GM18520 (cell line): ENCODE results near the gene GNAO1.

ENCODE experiments used
- ATAC-seq: cut with Tn5 transposase; IDR thresholded peaks from one replicate; pipeline ENCODE4 v1.9.1; 2021; ENCODE audit not compliant: unreplicated experiment

Gene GNAO1

GRCh38 chr16:56331915-56332314 lies 140.6 kb downstream of the GNAO1 start:
- ATAC-seq, result no peak

GRCh38 chr16:56332464-56333079 lies 141.3 kb downstream of the GNAO1 start:
- no peak for ATAC-seq

GRCh38 chr16:56334761-56335160 lies 143.5 kb downstream of the GNAO1 start:
- ATAC-seq, result no peak

- ATAC-seq, result no peak
Measured at GRCh38 chr16:56336071-56336688, 144.9 kb downstream of the GNAO1 start.

- ATAC-seq, result no peak
Measured at GRCh38 chr16:56336711-56337110, 145.4 kb downstream of the GNAO1 start.

- no peak for ATAC-seq
Measured at GRCh38 chr16:56337131-56337857, 146.0 kb downstream of the GNAO1 start.

GRCh38 chr16:56337858-56338325 lies 146.6 kb downstream of the GNAO1 start:
- no peak for ATAC-seq

- ATAC-seq, result no peak
Measured at GRCh38 chr16:56338566-56339318, 147.5 kb downstream of the GNAO1 start.

GRCh38 chr16:56339431-56340195 lies 148.3 kb downstream of the GNAO1 start:
- ATAC-seq, result no peak

GRCh38 chr16:56340416-56340815 lies 149.1 kb downstream of the GNAO1 start:
- ATAC-seq, result no peak

GRCh38 chr16:56340864-56341365 lies 149.6 kb downstream of the GNAO1 start:
- ATAC-seq, result no peak

- ATAC-seq, result no peak
Measured at GRCh38 chr16:56341656-56342399, 150.5 kb downstream of the GNAO1 start.

GRCh38 chr16:56343661-56344517 lies 152.6 kb downstream of the GNAO1 start:
- no peak for ATAC-seq

GRCh38 chr16:56344518-56345405 lies 153.5 kb downstream of the GNAO1 start:
- no peak for ATAC-seq

GRCh38 chr16:56345406-56346050 lies 154.2 kb downstream of the GNAO1 start:
- ATAC-seq, result no peak

- no peak for ATAC-seq
Measured at GRCh38 chr16:56346131-56346890, 155.0 kb downstream of the GNAO1 start.

GRCh38 chr16:56347166-56347565 lies 155.9 kb downstream of the GNAO1 start:
- ATAC-seq, result no peak
